ENCODE results near the gene RFTN1. TPM values are rescaled to one million over a fixed set of nuclear protein-coding genes. Genes with fewer than 3 reads are reported as not detected.

RFTN1 gene
- total and polyA plus RNA-seq, 2 experiments from 2014 or later: 3.3 to 7.2 TPM

- TF ChIP-seq, protein P1, sequence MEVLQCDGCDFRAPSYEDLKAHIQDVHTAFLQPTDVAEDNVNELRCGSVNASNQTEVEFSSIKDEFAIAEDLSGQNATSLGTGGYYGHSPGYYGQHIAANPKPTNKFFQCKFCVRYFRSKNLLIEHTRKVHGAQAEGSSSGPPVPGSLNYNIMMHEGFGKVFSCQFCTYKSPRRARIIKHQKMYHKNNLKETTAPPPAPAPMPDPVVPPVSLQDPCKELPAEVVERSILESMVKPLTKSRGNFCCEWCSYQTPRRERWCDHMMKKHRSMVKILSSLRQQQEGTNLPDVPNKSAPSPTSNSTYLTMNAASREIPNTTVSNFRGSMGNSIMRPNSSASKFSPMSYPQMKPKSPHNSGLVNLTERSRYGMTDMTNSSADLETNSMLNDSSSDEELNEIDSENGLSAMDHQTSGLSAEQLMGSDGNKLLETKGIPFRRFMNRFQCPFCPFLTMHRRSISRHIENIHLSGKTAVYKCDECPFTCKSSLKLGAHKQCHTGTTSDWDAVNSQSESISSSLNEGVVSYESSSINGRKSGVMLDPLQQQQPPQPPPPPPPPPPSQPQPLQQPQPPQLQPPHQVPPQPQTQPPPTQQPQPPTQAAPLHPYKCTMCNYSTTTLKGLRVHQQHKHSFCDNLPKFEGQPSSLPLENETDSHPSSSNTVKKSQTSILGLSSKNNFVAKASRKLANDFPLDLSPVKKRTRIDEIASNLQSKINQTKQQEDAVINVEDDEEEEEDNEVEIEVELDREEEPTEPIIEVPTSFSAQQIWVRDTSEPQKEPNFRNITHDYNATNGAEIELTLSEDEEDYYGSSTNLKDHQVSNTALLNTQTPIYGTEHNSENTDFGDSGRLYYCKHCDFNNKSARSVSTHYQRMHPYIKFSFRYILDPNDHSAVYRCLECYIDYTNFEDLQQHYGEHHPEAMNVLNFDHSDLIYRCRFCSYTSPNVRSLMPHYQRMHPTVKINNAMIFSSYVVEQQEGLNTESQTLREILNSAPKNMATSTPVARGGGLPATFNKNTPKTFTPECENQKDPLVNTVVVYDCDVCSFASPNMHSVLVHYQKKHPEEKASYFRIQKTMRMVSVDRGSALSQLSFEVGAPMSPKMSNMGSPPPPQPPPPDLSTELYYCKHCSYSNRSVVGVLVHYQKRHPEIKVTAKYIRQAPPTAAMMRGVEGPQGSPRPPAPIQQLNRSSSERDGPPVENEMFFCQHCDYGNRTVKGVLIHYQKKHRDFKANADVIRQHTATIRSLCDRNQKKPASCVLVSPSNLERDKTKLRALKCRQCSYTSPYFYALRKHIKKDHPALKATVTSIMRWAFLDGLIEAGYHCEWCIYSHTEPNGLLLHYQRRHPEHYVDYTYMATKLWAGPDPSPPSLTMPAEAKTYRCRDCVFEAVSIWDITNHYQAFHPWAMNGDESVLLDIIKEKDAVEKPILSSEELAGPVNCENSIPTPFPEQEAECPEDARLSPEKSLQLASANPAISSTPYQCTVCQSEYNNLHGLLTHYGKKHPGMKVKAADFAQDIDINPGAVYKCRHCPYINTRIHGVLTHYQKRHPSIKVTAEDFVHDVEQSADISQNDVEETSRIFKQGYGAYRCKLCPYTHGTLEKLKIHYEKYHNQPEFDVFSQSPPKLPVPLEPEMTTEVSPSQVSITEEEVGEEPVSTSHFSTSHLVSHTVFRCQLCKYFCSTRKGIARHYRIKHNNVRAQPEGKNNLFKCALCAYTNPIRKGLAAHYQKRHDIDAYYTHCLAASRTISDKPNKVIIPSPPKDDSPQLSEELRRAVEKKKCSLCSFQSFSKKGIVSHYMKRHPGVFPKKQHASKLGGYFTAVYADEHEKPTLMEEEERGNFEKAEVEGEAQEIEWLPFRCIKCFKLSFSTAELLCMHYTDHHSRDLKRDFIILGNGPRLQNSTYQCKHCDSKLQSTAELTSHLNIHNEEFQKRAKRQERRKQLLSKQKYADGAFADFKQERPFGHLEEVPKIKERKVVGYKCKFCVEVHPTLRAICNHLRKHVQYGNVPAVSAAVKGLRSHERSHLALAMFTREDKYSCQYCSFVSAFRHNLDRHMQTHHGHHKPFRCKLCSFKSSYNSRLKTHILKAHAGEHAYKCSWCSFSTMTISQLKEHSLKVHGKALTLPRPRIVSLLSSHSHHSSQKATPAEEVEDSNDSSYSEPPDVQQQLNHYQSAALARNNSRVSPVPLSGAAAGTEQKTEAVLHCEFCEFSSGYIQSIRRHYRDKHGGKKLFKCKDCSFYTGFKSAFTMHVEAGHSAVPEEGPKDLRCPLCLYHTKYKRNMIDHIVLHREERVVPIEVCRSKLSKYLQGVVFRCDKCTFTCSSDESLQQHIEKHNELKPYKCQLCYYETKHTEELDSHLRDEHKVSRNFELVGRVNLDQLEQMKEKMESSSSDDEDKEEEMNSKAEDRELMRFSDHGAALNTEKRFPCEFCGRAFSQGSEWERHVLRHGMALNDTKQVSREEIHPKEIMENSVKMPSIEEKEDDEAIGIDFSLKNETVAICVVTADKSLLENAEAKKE (CRISPR knock-in tag; IDR thresholded peaks at IDR 0.05): no peak
Observed at GRCh38 chr3:16429086-16429485, 84.4 kb downstream of the RFTN1 start (continued).

DNA sequence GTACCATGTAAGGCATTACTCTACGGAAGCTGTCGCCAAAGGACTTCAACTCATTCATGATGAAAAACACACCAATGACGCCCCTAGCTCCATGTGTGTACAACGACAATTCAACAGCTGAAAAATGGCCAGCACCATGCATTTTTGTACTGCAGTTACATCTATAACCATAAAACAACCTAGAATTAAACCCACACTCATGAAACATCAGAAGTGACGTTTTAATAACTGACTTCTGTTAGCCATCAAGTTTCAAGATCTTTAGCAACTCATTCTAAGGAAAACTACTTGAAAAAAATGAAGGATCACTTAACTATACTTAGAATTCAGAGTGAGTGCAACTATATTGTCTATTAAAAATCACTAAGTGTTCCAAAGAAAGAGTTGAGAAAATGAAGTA lies 84.9 kb downstream of the RFTN1 start:
- peaks cover 8% of the 10 kb centered on the region for H3K4me1 Mint-ChIP-seq
- H3K27me3 Mint-ChIP-seq (ENCODE audit: insufficient read depth, low read depth, poor library complexity): peaks cover 5% of the 10 kb centered on the region
- no peak overlapping the region for H3K27ac Mint-ChIP-seq
- DNase-seq (ENCODE audit: low spot score) (no peak), ATAC-seq (no peak)
- H3K4me1 ChIP-seq (ENCODE audit: insufficient read depth): no peaks in the 10 kb centered on the region; the same call in 1 of the 2 replicates
- no peaks in the 10 kb centered on the region for H3K36me3 Mint-ChIP-seq (ENCODE audit: low read depth)
- H3K27me3 ChIP-seq (ENCODE audit: insufficient read depth): no peaks in the 10 kb centered on the region
- H3K9me3 Mint-ChIP-seq: no peaks in the 10 kb centered on the region
- no peaks in the 10 kb centered on the region for H3F3A ChIP-seq (replicated peaks; ENCODE audit: low read depth)
- no peaks in the 10 kb centered on the region for H3K79me2 ChIP-seq (replicated peaks; ENCODE audit: insufficient read depth)
- TF ChIP-seq ZNF331 (CRISPR knock-in tag; IDR thresholded peaks at IDR 0.05; ENCODE audit: low read depth) (no peak), POLR2AphosphoS5 (IDR thresholded peaks at IDR 0.05; ENCODE audit: low read depth) (no peak), ZNF114 (CRISPR knock-in tag; IDR thresholded peaks at IDR 0.05) (no peak), EZH2 (IDR thresholded peaks at IDR 0.05; ENCODE audit: low read depth, unreplicated experiment) (no peak), JUNB (IDR thresholded peaks at IDR 0.05; ENCODE audit: unreplicated experiment) (no peak), STAT1 (IDR thresholded peaks at IDR 0.05; ENCODE audit: unreplicated experiment) (no peak), ETS1 (IDR thresholded peaks at IDR 0.05) (no peak)
- TF ChIP-seq, protein P2, sequence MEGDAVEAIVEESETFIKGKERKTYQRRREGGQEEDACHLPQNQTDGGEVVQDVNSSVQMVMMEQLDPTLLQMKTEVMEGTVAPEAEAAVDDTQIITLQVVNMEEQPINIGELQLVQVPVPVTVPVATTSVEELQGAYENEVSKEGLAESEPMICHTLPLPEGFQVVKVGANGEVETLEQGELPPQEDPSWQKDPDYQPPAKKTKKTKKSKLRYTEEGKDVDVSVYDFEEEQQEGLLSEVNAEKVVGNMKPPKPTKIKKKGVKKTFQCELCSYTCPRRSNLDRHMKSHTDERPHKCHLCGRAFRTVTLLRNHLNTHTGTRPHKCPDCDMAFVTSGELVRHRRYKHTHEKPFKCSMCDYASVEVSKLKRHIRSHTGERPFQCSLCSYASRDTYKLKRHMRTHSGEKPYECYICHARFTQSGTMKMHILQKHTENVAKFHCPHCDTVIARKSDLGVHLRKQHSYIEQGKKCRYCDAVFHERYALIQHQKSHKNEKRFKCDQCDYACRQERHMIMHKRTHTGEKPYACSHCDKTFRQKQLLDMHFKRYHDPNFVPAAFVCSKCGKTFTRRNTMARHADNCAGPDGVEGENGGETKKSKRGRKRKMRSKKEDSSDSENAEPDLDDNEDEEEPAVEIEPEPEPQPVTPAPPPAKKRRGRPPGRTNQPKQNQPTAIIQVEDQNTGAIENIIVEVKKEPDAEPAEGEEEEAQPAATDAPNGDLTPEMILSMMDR (conservative IDR thresholded peaks at IDR 0.05; ENCODE audit: low read depth in 2 of 2): no peak
- TF ChIP-seq, protein P3, sequence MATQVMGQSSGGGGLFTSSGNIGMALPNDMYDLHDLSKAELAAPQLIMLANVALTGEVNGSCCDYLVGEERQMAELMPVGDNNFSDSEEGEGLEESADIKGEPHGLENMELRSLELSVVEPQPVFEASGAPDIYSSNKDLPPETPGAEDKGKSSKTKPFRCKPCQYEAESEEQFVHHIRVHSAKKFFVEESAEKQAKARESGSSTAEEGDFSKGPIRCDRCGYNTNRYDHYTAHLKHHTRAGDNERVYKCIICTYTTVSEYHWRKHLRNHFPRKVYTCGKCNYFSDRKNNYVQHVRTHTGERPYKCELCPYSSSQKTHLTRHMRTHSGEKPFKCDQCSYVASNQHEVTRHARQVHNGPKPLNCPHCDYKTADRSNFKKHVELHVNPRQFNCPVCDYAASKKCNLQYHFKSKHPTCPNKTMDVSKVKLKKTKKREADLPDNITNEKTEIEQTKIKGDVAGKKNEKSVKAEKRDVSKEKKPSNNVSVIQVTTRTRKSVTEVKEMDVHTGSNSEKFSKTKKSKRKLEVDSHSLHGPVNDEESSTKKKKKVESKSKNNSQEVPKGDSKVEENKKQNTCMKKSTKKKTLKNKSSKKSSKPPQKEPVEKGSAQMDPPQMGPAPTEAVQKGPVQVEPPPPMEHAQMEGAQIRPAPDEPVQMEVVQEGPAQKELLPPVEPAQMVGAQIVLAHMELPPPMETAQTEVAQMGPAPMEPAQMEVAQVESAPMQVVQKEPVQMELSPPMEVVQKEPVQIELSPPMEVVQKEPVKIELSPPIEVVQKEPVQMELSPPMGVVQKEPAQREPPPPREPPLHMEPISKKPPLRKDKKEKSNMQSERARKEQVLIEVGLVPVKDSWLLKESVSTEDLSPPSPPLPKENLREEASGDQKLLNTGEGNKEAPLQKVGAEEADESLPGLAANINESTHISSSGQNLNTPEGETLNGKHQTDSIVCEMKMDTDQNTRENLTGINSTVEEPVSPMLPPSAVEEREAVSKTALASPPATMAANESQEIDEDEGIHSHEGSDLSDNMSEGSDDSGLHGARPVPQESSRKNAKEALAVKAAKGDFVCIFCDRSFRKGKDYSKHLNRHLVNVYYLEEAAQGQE (IDR thresholded peaks at IDR 0.05; ENCODE audit: unreplicated experiment): no peak
- no peak overlapping the region for H3K4me2 ChIP-seq
- no peaks in the 10 kb centered on the region for H4K20me1 ChIP-seq (replicated peaks; ENCODE audit: insufficient read depth)
- no peak overlapping the region for H3K4me3 Mint-ChIP-seq
- no peaks in the 10 kb centered on the region for H3K9me2 ChIP-seq (ENCODE audit: insufficient read depth)
- no peaks in the 10 kb centered on the region for H3K36me3 ChIP-seq (ENCODE audit: insufficient read depth)
- no peak overlapping the region for H3K4me3 ChIP-seq
- H3K27ac ChIP-seq (ENCODE audit: low read depth): no peak overlapping the region
- H2AFZ ChIP-seq: no peak overlapping the region

All from GM23338 (cell line).